NK-92 (cell line): ENCODE data around the gene XKR8.
"Not testable (repeated sequence)": the region's sequence is repeated elsewhere in the genome, so short reads cannot be mapped to it uniquely, and the experiment has no call there.

Experiments
- DNase-seq: peaks from one replicate; lab custom pipeline; 2025; ENCODE audit not compliant: unreplicated experiment; lab: John Stamatoyannopoulos, UW

The XKR8 gene

DNA sequence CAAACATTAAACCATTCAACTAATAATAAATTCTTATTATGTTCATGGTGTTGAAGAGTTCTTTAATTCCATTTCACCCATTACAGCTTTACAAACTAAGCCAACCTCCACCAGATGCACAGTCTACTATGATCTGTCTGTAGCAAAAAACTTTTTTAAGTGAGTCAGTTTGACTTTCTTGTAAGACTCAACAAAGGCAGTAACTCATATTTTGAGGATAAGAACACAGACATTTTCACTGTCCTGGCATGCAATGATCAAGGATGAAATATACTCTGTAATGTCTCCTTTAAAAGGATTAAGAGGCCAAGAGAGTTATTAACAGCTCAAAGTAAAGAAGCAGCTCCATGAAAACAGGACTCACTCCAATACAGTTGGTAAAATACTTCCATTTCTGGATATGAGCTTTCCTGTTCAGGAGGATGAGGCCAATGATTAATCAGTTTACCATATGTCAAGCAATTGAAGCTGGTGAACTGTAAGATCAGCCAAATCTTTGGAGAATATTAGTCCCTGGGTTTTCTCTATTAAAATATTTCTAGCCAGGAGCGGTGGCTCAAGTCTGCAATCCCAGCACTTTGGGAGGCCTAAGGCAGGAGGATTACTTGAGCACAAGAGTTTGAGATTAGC, 20.6 kb downstream of the XKR8 start:
- DNase-seq, result no peak

DNA sequence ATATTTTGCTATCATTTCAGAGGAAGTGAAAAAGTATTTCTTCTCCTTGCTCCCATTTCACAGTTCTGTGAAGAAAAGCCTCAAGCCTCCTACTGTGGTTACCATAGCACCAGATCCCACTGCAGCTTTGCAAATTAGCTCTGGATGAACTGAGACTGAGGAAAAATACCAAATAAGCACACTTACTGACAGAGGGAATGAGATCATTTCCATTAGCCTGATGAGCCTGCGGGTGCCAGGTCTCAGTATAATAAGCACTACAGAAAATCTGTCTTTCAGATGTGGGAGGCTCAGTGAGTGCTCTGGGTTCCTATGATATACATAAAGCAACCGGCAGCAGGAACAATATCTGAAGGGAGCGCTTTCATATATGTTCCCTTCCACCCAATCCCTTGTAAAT, 21.4 kb downstream of the XKR8 start:
- DNase-seq, result no peak

DNA sequence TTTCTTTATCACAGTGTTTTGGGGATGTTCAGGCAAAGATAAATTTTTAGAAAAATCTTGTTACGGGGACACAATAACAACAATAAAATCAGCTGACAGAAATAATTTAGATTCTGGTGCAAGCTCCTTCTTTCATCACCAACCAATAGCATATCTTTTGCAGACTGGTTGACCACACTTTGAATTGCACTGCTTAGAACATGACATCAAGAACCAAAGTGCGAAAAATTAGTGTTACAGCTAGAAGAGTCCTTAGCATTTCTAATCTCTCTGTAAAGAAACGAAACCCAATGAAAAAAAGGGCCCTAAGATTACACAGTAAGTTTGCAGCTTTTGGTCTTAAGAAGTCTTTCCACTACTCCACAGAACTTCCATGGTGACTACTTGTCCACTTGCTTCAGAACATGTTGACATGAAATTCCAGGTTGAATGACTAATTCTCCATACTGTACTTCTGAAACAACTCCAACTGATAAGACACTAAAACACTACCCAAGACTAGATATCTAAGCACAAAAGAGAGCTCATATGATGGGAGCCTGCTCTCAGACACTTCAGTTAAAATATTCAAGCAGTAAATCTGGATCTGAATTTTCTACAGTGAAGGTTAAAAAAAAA, 31.3 kb downstream of the XKR8 start:
- DNase-seq, result no peak

DNA sequence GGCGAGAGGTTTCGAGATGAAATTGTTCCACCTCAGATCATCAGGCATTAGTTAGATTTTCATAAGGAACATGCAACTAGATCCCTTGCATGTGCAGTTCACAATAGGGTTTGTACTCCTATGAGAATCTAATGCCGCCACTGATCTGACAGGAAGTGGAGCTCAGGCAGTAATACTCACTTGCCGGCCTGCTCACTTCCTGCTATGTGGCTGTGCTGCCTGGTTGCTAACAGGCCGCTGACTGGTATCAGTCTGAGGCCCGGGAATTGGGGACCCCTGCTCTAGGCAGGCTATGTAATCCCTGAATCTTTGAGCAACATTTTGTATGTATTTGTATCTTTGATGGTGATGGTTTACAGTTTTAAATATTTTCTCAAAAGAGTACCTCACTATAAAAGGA, 32.5 kb downstream of the XKR8 start:
- no peak for DNase-seq

GRCh38 chr1:27993241-27993640, 33.5 kb downstream of the XKR8 start:
- no peak for DNase-seq

GRCh38 chr1:27994060-27994459, 34.3 kb downstream of the XKR8 start:
- DNase-seq, result no peak

DNA sequence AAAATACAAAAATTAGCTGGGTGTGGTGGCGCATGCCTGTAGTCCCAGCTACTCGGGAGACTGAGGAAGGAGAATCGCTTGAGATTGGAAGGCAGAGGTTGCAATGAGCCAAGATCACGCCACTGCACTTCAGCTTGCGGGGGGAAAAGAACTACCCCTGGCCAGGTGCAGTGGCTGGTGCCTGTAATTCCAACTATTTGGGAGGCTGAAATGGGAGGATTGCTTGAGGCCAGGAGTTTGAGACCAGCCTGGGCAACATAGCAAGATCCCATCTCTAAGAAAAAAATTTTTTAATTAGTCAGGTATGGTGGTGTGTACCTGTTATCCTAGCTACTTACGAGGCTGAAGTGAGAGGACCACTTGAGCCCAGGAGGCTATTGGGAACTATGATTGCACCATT, 34.8 kb downstream of the XKR8 start:
- DNase-seq, result not testable (repeated sequence)

DNA sequence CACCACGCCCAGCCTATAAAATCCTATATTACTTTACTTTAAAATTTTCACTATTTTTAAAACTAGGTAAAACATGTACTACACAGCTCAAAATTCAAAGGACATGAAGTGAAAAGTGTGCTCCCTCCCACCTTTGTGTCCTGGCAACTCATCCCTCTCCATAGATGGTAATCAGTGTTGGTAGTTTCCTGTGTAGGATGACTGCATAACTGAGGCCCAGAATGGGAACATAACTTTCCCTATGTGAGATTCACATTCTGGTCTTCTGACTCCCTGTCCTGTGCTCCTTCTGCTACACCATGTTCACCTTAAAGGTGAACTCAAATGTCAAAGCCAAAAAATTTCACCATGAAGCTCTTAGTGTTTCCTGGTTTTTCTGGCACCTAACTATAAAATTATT, 39.3 kb downstream of the XKR8 start:
- DNase-seq, result no peak

GRCh38 chr1:28002600-28002999, 42.8 kb downstream of the XKR8 start:
- no peak for DNase-seq

GRCh38 chr1:28003117-28003516, 43.3 kb downstream of the XKR8 start:
- not testable (repeated sequence) for DNase-seq

GRCh38 chr1:28010969-28011368, 51.2 kb downstream of the XKR8 start:
- DNase-seq, result no peak
